HCT116 (cell line): ENCODE data around the gene NDUFS2. TPM values are rescaled to one million over a fixed set of nuclear protein-coding genes. Genes with fewer than 3 reads are reported as not detected.

Experiments used
- ATAC-seq: fragments of 200-7000 bp; cut with Tn5 transposase; 2 replicates; pipeline ENCODE4 v1.9.1; 2020; ENCODE audit warnings: mild to moderate bottlenecking, moderate library complexity
- BruUV-seq: library from RNA; stranded (reverse); fragments of 400-500 nt; replicated peaks from 2 replicates; lab custom pipeline; 2021; lab: Mats Ljungman, UMichigan
- CTCF ChIA-PET: fragments of 300-600 bp; sonication (Branson Sonifier 250); formaldehyde crosslinking; loops from one replicate; lab custom pipeline; 2021; ENCODE audit warnings: antibody characterized with exemption; lab: Charles Lee
- POLR2A ChIA-PET: fragments of 300-600, 350-600 bp; sonication (Branson Sonifier 250); formaldehyde crosslinking; loops from one replicate; lab custom pipeline; 2021; ENCODE audit warnings: antibody characterized with exemption; lab: Charles Lee
- RAD21 ChIA-PET, 2 experiments: fragments of 300-600 bp; sonication (Branson Sonifier 250); formaldehyde crosslinking; loops; one replicate each; lab custom pipeline; 2023; ENCODE audit warnings: low total read pairs in 2 of 2; ENCODE audit not compliant: uncharacterized antibody in 2 of 2, unreplicated experiment in 2 of 2, low non-redundant PET in 1 of 2; lab: Charles Lee
- DNase-seq: peaks from one replicate; pipeline ENCODE4 v3.0.0-alpha.2; 2010; ENCODE audit warnings: low read depth, low spot score
- H2AFZ ChIP-seq: fragments of 200-600 bp; shearing (Covaris generic), sonication (generic); 2 replicates; pipeline ENCODE4 v1.6.1; 2017; ENCODE audit warnings: low read depth, mixed run types, mixed read lengths, antibody characterized with exemption, low read length; ENCODE audit not compliant: poor library complexity, severe bottlenecking
- H3K27ac ChIP-seq: 2 replicates; pipeline ENCODE4 v1.5.1; 2012; ENCODE audit warnings: low read depth, low read length
- H3K27me3 ChIP-seq: fragments of 200-600 bp; sonication (generic); 2 replicates; pipeline ENCODE4 v1.6.1; 2016; ENCODE audit warnings: mixed run types, low read length, mixed read lengths; ENCODE audit not compliant: insufficient read depth
- H3K36me3 ChIP-seq, 2 experiments: fragments of 200-500 bp in 1 of 2; fragments of 200-600 bp in 1 of 2; sonication (Bioruptor generic) in 1 of 2; sonication (generic) in 1 of 2; 2 replicates each; pipeline versions ENCODE4 v1.5.1 to v1.6.1; 2014 to 2016; ENCODE audit warnings: low read length in 2 of 2, inconsistent platforms in 1 of 2, mixed read lengths in 1 of 2, mixed run types in 1 of 2; ENCODE audit not compliant: insufficient read depth in 2 of 2, control insufficient read depth in 1 of 2
- H3K4me1 ChIP-seq, 2 experiments: fragments of 200-600 bp in 1 of 2; sonication (generic) in 1 of 2; 2 replicates each; pipeline versions ENCODE4 v1.5.1 to v1.6.1; 2012 to 2017; ENCODE audit warnings: low read length in 2 of 2, inconsistent platforms in 1 of 2, mild to moderate bottlenecking in 1 of 2, mixed read lengths in 1 of 2, mixed run types in 1 of 2, moderate library complexity in 1 of 2; ENCODE audit not compliant: insufficient read depth in 2 of 2, control insufficient read depth in 1 of 2
- H3K4me2 ChIP-seq: fragments of 200-600 bp; sonication (generic); 2 replicates; pipeline ENCODE4 v1.6.1; 2017; ENCODE audit warnings: mixed run types, low read length, mixed read lengths
- H3K4me3 ChIP-seq, 2 experiments: fragments of 200-600 bp in 1 of 2; sonication (generic) in 1 of 2; replicated peaks in 1 of 2; 2 replicates each; pipeline ENCODE4 v1.5.1; 2011 to 2016; ENCODE audit warnings: low read length in 2 of 2, control low read depth in 1 of 2, low read depth in 1 of 2, mild to moderate bottlenecking in 1 of 2, mixed read lengths in 1 of 2, mixed run types in 1 of 2
- H3K79me2 ChIP-seq: fragments of 200-600 bp; sonication (generic); 2 replicates; pipeline ENCODE4 v1.6.1; 2017; ENCODE audit warnings: mild to moderate bottlenecking, mixed run types, low read length, moderate library complexity, mixed read lengths; ENCODE audit not compliant: insufficient read depth
- H3K9ac ChIP-seq: fragments of 200-600 bp; sonication (generic); 2 replicates; pipeline ENCODE4 v1.6.1; 2016; ENCODE audit warnings: low read length, mixed read lengths
- H3K9me2 ChIP-seq: fragments of 200-600 bp; sonication (generic), shearing (Covaris generic); 2 replicates; pipeline ENCODE4 v1.6.1; 2017; ENCODE audit warnings: mixed run types, mild to moderate bottlenecking, moderate library complexity; ENCODE audit not compliant: insufficient read depth
- H3K9me3 ChIP-seq, 2 experiments: fragments of 200-500 bp in 1 of 2; fragments of 200-600 bp in 1 of 2; sonication (Bioruptor generic) in 1 of 2; sonication (generic) in 1 of 2; 2 replicates each; pipeline ENCODE4 v1.6.1; 2014 to 2017; ENCODE audit warnings: low read length in 2 of 2, mixed read lengths in 2 of 2, inconsistent platforms in 1 of 2, low read depth in 1 of 2, mild to moderate bottlenecking in 1 of 2, mixed run types in 1 of 2, moderate library complexity in 1 of 2; ENCODE audit not compliant: control insufficient read depth in 1 of 2, insufficient read depth in 1 of 2
- H4K20me1 ChIP-seq: fragments of 200-600 bp; sonication (generic), shearing (Covaris generic); 2 replicates; pipeline ENCODE4 v1.6.1; 2017; ENCODE audit warnings: mixed run types, mild to moderate bottlenecking, moderate library complexity; ENCODE audit not compliant: insufficient read depth
- CBX3 ChIP-seq: IDR thresholded peaks from 2 replicates; pipeline ENCODE4 v1.6.1; 2012; ENCODE audit warnings: low read depth
- CEBPB ChIP-seq: IDR thresholded peaks from 2 replicates; pipeline ENCODE4 v1.6.1; 2012; ENCODE audit warnings: low read depth
- FOSL1 ChIP-seq: IDR thresholded peaks from 2 replicates; pipeline ENCODE4 v1.6.1; 2012; ENCODE audit warnings: low read depth
- POLR2A ChIP-seq: IDR thresholded peaks from 2 replicates; pipeline ENCODE4 v1.7.0; 2011; ENCODE audit warnings: borderline replicate concordance; ENCODE audit not compliant: insufficient read depth, insufficient read length; ENCODE audit errors: extremely low read depth
- POLR2AphosphoS5 ChIP-seq: IDR thresholded peaks from 2 replicates; pipeline ENCODE4 v1.6.1; 2011; ENCODE audit warnings: mild to moderate bottlenecking, low read depth, low read length, moderate library complexity
- SIN3A ChIP-seq: IDR thresholded peaks from 2 replicates; pipeline ENCODE4 v1.6.1; 2012; ENCODE audit warnings: low read depth
- TCF7L2 ChIP-seq: IDR thresholded peaks from 2 replicates; pipeline ENCODE4 v1.7.0; 2011; ENCODE audit warnings: borderline replicate concordance, inconsistent platforms; ENCODE audit not compliant: insufficient read depth, insufficient read length; ENCODE audit errors: extremely low read depth
- intact Hi-C: fragments of 100-400 bp; cut with micrococcal nuclease; formaldehyde crosslinking; loops from 2 replicates; pipeline ENCODE4 v1.10.0; 2022
- total RNA-seq: library from RNA; stranded (reverse); gene quantifications from one replicate; pipeline ENCODE4 v1.2.1, GENCODE V29; 2021; ENCODE audit not compliant: unreplicated experiment
- TF ChIP-seq, protein P1 (sequence below), 3 experiments: fragments of 200-600 bp in 1 of 3; sonication (generic) in 1 of 3; IDR thresholded peaks in 2 of 3; conservative IDR thresholded peaks in 1 of 3; 2 replicates each; pipeline ENCODE4 v1.5.1; 2012 to 2017; ENCODE audit warnings: low read depth in 2 of 3, low read length in 2 of 3, antibody characterized with exemption in 1 of 3, borderline replicate concordance in 1 of 3, control low read depth in 1 of 3, mild to moderate bottlenecking in 1 of 3, mixed read lengths in 1 of 3, mixed run types in 1 of 3, moderate library complexity in 1 of 3; ENCODE audit not compliant: insufficient read depth in 1 of 3

Gene NDUFS2
- total RNA-seq, 1 experiment from 2014 or later: 82.7 TPM

DNA sequence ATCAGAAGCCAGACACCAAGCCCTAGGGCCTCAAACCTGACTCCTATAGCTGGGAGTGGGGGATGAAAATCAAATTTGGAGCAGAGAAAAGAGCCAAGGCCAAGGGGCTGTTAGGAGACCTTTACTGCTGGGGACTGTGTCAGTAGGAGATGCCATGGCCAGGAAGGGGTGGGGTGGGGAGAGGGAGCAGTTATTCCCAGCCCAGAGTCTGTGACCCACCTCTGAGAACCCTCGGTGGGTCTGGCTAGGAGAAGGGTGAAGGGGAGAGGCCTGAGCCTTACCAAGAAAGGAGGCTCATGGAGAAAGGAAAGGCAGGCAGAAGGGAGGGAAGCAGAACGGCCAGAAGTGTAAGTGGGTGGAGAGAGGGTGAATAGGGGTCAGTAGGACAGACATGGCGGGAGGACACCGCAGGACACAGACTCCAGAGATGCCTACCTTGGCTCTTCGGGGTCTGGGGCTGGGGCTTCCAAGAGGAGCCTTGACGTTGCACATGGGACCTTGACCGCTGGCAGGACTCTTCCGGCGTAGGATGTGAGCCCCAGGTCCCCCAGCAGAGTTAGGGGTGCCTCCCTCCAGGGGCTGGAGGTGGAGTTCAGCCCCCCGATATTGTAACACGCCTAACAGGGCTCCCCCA, 4.5 kb upstream of the NDUFS2 start:
- Histone ChIP-seq H2AFZ (no peak overlapping the region), H3K4me3 (no peak overlapping the region), H3K9me2 (no peaks in the 10 kb centered on the region), H3K9me3 (no peaks in the 10 kb centered on the region), H4K20me1 (no peaks in the 10 kb centered on the region)
- TF ChIP-seq SIN3A: no peak
- TF ChIP-seq TCF7L2: no peak
- TF ChIP-seq FOSL1: no peak
- TF ChIP-seq, protein P1, sequence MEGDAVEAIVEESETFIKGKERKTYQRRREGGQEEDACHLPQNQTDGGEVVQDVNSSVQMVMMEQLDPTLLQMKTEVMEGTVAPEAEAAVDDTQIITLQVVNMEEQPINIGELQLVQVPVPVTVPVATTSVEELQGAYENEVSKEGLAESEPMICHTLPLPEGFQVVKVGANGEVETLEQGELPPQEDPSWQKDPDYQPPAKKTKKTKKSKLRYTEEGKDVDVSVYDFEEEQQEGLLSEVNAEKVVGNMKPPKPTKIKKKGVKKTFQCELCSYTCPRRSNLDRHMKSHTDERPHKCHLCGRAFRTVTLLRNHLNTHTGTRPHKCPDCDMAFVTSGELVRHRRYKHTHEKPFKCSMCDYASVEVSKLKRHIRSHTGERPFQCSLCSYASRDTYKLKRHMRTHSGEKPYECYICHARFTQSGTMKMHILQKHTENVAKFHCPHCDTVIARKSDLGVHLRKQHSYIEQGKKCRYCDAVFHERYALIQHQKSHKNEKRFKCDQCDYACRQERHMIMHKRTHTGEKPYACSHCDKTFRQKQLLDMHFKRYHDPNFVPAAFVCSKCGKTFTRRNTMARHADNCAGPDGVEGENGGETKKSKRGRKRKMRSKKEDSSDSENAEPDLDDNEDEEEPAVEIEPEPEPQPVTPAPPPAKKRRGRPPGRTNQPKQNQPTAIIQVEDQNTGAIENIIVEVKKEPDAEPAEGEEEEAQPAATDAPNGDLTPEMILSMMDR (IDR thresholded peaks at IDR 0.05 in 2 of 3, conservative IDR thresholded peaks at IDR 0.05 in 1 of 3; ENCODE audit: borderline replicate concordance in 1 of 3, insufficient read depth in 1 of 3, low read depth in 2 of 3, low read length in 2 of 3): no peak
- TF ChIP-seq CEBPB: no peak
- TF ChIP-seq POLR2AphosphoS5: no peak
- no peak for TF ChIP-seq POLR2A
- no peak for TF ChIP-seq CBX3
- TF ChIP-seq, all 23 proteins: peak for 0
- ChIA-PET CTCF (no interaction called here), RAD21 (no interaction called here), POLR2A (no interaction called here)
- intact Hi-C loops: no loop called here
- H3K4me2 ChIP-seq: no peak overlapping the region
- no peak overlapping the region for H3K9ac ChIP-seq
- H3K79me2 ChIP-seq: peaks cover 4% of the 10 kb centered on the region
- no peaks in the 10 kb centered on the region for H3K27me3 ChIP-seq
- BruUV-seq: no TSS peak
- H3K4me1 ChIP-seq: peaks cover 4 to 29% of the 10 kb centered on the region in 2 experiments; a peak in 3 of 4 replicates
- no peak for DNase-seq
- ATAC-seq: no peak
- no peaks in the 10 kb centered on the region for H3K36me3 ChIP-seq
- H3K27ac ChIP-seq: no peak overlapping the region
